ENCODE results near the gene PLSCR1. TPM values are rescaled to one million over a fixed set of nuclear protein-coding genes. Genes with fewer than 3 reads are reported as not detected.
"Not testable (repeated sequence)": the region's sequence is repeated elsewhere in the genome, so short reads cannot be mapped to it uniquely, and the experiment has no call there.

The PLSCR1 gene
- total and polyA plus RNA-seq, 4 donors: 23.5 to 47.8 (median 36.8) TPM

GRCh38 chr3:146504498-146505197 lies 39.8 kb downstream of the PLSCR1 start:
- H3K27me3 ChIP-seq (ENCODE audit: control insufficient read depth, insufficient read depth, low read length): no peaks in the 10 kb centered on the region
- H3K9me3 ChIP-seq (ENCODE audit: control insufficient read depth, insufficient read depth, low read length): no peaks in the 10 kb centered on the region
- no peak for DNase-seq (ENCODE audit: low read depth in 4 of 6, low spot score in 6 of 6)
- WGBS (ENCODE audit: insufficient coverage): no CpG with 5 or more reads among the region's 3 CpGs
- no peaks in the 10 kb centered on the region for H3K36me3 ChIP-seq (ENCODE audit: control insufficient read depth, insufficient read depth, low read length)
- no peaks in the 10 kb centered on the region for H3K4me1 ChIP-seq (ENCODE audit: control insufficient read depth, insufficient read depth, low read length)
- no peak overlapping the region for H3K27ac ChIP-seq (ENCODE audit: low read depth, low read length)
- H3K4me3 ChIP-seq (ENCODE audit: low read depth, low read length): no peak overlapping the region

GRCh38 chr3:146503461-146504202 lies 40.8 kb downstream of the PLSCR1 start:
- 100% methylated on average over 8 of the region's 12 CpGs for WGBS (ENCODE audit: insufficient coverage)
- no peaks in the 10 kb centered on the region for H3K36me3 ChIP-seq (ENCODE audit: control insufficient read depth, insufficient read depth, low read length)
- no peaks in the 10 kb centered on the region for H3K9me3 ChIP-seq (ENCODE audit: control insufficient read depth, insufficient read depth, low read length)
- no peak for DNase-seq (ENCODE audit: low read depth in 4 of 6, low spot score in 6 of 6)
- no peak overlapping the region for H3K4me3 ChIP-seq (ENCODE audit: low read depth, low read length)
- H3K4me1 ChIP-seq (ENCODE audit: control insufficient read depth, insufficient read depth, low read length): no peaks in the 10 kb centered on the region
- H3K27me3 ChIP-seq (ENCODE audit: control insufficient read depth, insufficient read depth, low read length): no peaks in the 10 kb centered on the region
- H3K27ac ChIP-seq (ENCODE audit: low read depth, low read length): no peak overlapping the region

GRCh38 chr3:146502887-146503460 lies 41.4 kb downstream of the PLSCR1 start:
- no peak for DNase-seq (ENCODE audit: low read depth in 4 of 6, low spot score in 6 of 6)
- Histone ChIP-seq H3K4me1 (ENCODE audit: control insufficient read depth, insufficient read depth, low read length) (no peaks in the 10 kb centered on the region), H3K36me3 (ENCODE audit: control insufficient read depth, insufficient read depth, low read length) (no peaks in the 10 kb centered on the region), H3K9me3 (ENCODE audit: control insufficient read depth, insufficient read depth, low read length) (no peaks in the 10 kb centered on the region), H3K27me3 (ENCODE audit: control insufficient read depth, insufficient read depth, low read length) (no peaks in the 10 kb centered on the region), H3K27ac (ENCODE audit: low read depth, low read length) (no peak overlapping the region), H3K4me3 (ENCODE audit: low read depth, low read length) (no peak overlapping the region)
- no CpG with 5 or more reads among the region's 1 CpG for WGBS (ENCODE audit: insufficient coverage)

GRCh38 chr3:146501752-146502151 lies 42.7 kb downstream of the PLSCR1 start:
- no peaks in the 10 kb centered on the region for H3K27me3 ChIP-seq (ENCODE audit: control insufficient read depth, insufficient read depth, low read length)

GRCh38 chr3:146499701-146500100 lies 44.7 kb downstream of the PLSCR1 start:
- Histone ChIP-seq H3K4me3 (ENCODE audit: low read depth, low read length) (no peak overlapping the region), H3K9me3 (ENCODE audit: control insufficient read depth, insufficient read depth, low read length) (peaks cover 1% of the 10 kb centered on the region), H3K36me3 (ENCODE audit: control insufficient read depth, insufficient read depth, low read length) (no peaks in the 10 kb centered on the region), H3K27ac (ENCODE audit: low read depth, low read length) (no peak overlapping the region), H3K27me3 (ENCODE audit: control insufficient read depth, insufficient read depth, low read length) (no peaks in the 10 kb centered on the region), H3K4me1 (ENCODE audit: control insufficient read depth, insufficient read depth, low read length) (no peaks in the 10 kb centered on the region)
- no CpG with 5 or more reads among the region's 1 CpG for WGBS (ENCODE audit: insufficient coverage)
- no peak for DNase-seq (ENCODE audit: low read depth in 4 of 6, low spot score in 6 of 6)

More at GRCh38 chr3:146501752-146502151, 42.7 kb downstream of the PLSCR1 start:
- Histone ChIP-seq H3K27ac (ENCODE audit: low read depth, low read length) (no peak overlapping the region), H3K9me3 (ENCODE audit: control insufficient read depth, insufficient read depth, low read length) (peaks cover 1% of the 10 kb centered on the region), H3K36me3 (ENCODE audit: control insufficient read depth, insufficient read depth, low read length) (no peaks in the 10 kb centered on the region), H3K4me1 (ENCODE audit: control insufficient read depth, insufficient read depth, low read length) (no peaks in the 10 kb centered on the region), H3K4me3 (ENCODE audit: low read depth, low read length) (no peak overlapping the region)
- no peak for DNase-seq (ENCODE audit: low read depth in 4 of 6, low spot score in 6 of 6)

- H3K4me3 ChIP-seq (ENCODE audit: low read depth, low read length): no peak overlapping the region
- WGBS (ENCODE audit: insufficient coverage): 93% methylated on average over 11 of the region's 13 CpGs
These were observed 46.2 kb downstream of the PLSCR1 start for GRCh38 chr3:146498002-146498736.

GRCh38 chr3:146497145-146497843 lies 47.1 kb downstream of the PLSCR1 start:
- WGBS (ENCODE audit: insufficient coverage): 96% methylated on average over 28 of the region's 28 CpGs
- not testable (repeated sequence) for H3K27me3 ChIP-seq (ENCODE audit: control insufficient read depth, insufficient read depth, low read length); H3K36me3 ChIP-seq (ENCODE audit: control insufficient read depth, insufficient read depth, low read length); H3K9me3 ChIP-seq (ENCODE audit: control insufficient read depth, insufficient read depth, low read length); H3K27ac ChIP-seq (ENCODE audit: low read depth, low read length); H3K4me3 ChIP-seq (ENCODE audit: low read depth, low read length); H3K4me1 ChIP-seq (ENCODE audit: control insufficient read depth, insufficient read depth, low read length); DNase-seq (ENCODE audit: low read depth in 4 of 6, low spot score in 6 of 6)

More at GRCh38 chr3:146498002-146498736, 46.2 kb downstream of the PLSCR1 start:
- H3K27ac ChIP-seq (ENCODE audit: low read depth, low read length): no peak overlapping the region
- H3K36me3 ChIP-seq (ENCODE audit: control insufficient read depth, insufficient read depth, low read length): no peaks in the 10 kb centered on the region
- no peaks in the 10 kb centered on the region for H3K4me1 ChIP-seq (ENCODE audit: control insufficient read depth, insufficient read depth, low read length)
- H3K27me3 ChIP-seq (ENCODE audit: control insufficient read depth, insufficient read depth, low read length): no peaks in the 10 kb centered on the region
- peaks cover 1% of the 10 kb centered on the region for H3K9me3 ChIP-seq (ENCODE audit: control insufficient read depth, insufficient read depth, low read length)
- no peak for DNase-seq (ENCODE audit: low read depth in 4 of 6, low spot score in 6 of 6)

- Histone ChIP-seq H3K9me3 (ENCODE audit: control insufficient read depth, insufficient read depth, low read length) (peaks cover 1% of the 10 kb centered on the region), H3K4me3 (ENCODE audit: low read depth, low read length) (no peak overlapping the region), H3K36me3 (ENCODE audit: control insufficient read depth, insufficient read depth, low read length) (no peaks in the 10 kb centered on the region), H3K4me1 (ENCODE audit: control insufficient read depth, insufficient read depth, low read length) (no peaks in the 10 kb centered on the region), H3K27me3 (ENCODE audit: control insufficient read depth, insufficient read depth, low read length) (no peaks in the 10 kb centered on the region), H3K27ac (ENCODE audit: low read depth, low read length) (no peak overlapping the region)
- no peak for DNase-seq (ENCODE audit: low read depth in 4 of 6, low spot score in 6 of 6)
- WGBS (ENCODE audit: insufficient coverage): 100% methylated on average over 1 of the region's 1 CpG
These were observed 47.7 kb downstream of the PLSCR1 start for GRCh38 chr3:146496726-146497125.

GRCh38 chr3:146496251-146496650 lies 48.2 kb downstream of the PLSCR1 start:
- Histone ChIP-seq H3K9me3 (ENCODE audit: control insufficient read depth, insufficient read depth, low read length) (peaks cover 1% of the 10 kb centered on the region), H3K4me3 (ENCODE audit: low read depth, low read length) (no peak overlapping the region), H3K27ac (ENCODE audit: low read depth, low read length) (no peak overlapping the region), H3K4me1 (ENCODE audit: control insufficient read depth, insufficient read depth, low read length) (no peaks in the 10 kb centered on the region), H3K36me3 (ENCODE audit: control insufficient read depth, insufficient read depth, low read length) (no peaks in the 10 kb centered on the region), H3K27me3 (ENCODE audit: control insufficient read depth, insufficient read depth, low read length) (no peaks in the 10 kb centered on the region)
- DNase-seq (ENCODE audit: low read depth in 4 of 6, low spot score in 6 of 6): no peak
- 100% methylated on average over 1 of the region's 1 CpG for WGBS (ENCODE audit: insufficient coverage)
